GM19035 (cell line): Measurements from ENCODE around the gene CXCL6.

Experiments
- ATAC-seq: cut with Tn5 transposase; IDR thresholded peaks from one replicate; pipeline ENCODE4 v1.9.1; 2021; ENCODE audit not compliant: unreplicated experiment

Gene CXCL6

GRCh38 chr4:73841243-73841925 is 4.9 kb downstream of the CXCL6 start:
- no peak for ATAC-seq

DNA sequence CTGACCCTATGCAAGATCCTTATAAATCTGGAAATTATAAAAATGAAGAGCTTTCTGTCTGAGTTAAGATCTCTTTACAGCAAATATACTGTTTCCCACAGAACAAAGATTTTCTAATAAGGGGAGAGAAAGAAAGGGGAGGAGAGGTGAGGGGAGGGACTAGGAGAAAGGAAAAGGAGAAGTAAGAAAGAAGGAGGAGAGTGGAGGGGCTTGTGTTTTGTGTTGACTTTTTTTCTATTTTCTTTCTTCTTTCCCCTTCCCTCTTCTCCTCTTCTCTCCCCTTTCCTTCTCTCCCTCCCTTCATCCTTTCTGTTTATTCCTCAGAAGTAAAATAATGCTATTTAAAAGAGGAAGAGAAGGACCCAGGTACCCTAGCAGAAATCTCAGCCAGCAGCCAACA is 6.2 kb downstream of the CXCL6 start:
- ATAC-seq = no peak

DNA sequence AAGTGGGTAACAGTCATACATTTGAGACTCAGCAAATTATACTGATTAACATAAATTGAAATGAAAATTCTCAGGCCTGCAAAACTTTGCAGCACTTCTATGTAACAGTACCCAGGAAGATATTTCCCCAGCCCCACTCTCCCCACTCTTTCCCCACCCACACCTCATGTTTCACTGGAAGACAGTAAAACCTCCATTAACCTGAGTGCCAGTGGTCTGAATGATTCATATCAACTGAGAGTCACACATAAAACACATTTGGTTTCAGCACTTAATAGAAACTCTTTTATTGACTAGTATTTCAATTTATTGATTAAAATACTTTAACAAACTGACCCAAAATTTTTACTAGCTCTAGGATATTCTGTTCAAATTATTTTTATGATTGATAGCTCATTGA is 6.9 kb downstream of the CXCL6 start:
- no peak for ATAC-seq

DNA sequence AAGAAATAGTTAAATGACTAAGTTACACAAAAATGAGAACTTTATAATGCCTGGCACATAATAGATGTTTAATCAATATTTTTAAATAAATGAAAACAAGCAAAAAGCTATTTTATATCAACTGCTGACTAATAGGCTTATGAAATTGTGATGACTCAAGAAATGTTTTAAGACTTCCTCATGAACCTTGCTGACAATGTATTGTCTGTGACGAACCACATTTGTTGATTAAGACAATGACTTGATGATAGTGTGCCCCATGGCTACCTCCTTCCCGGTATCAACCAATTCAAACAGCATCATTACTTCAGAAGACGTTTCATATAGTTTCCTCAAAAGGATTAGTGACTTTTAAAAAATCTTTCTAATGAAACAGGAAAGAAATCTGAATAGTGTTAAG is 7.9 kb downstream of the CXCL6 start:
- no peak for ATAC-seq

- no peak for ATAC-seq
These were observed 8.3 kb downstream of the CXCL6 start for GRCh38 chr4:73844806-73845205.

DNA sequence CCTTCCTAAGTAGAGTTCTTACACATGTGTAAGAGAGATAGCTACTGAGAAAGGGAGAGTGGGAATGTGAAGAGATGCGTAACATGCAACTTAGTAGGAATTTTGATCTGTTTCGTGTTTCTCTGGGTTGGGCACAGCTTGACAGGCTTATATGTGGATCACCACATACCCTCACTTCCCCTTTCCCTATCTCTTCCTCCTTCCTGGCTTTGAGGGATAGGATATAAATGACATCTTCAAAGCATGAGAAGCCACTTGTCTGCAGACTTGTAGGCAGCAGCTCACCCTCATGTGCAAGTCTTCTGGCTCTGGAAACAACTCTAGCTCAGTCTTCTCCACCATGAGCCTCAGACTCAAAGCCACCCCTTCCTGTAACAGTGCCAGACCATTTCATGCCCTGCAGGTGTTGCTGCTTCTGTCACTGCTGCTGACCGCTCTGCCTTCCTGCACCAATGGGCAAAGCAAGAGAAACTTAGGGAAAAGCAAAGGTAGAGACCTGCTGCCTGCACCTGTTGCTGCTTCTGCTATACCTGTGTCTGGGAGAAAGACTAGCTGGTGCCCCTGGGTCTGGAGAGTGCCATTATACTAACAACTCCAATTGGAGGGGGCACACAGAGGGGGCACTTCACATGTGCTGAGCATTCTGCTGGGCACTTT is 11.2 kb downstream of the CXCL6 start:
- ATAC-seq = no peak

GRCh38 chr4:73848183-73848777 is 11.8 kb downstream of the CXCL6 start:
- ATAC-seq = no peak

GRCh38 chr4:73850261-73850970 is 13.9 kb downstream of the CXCL6 start:
- ATAC-seq = no peak

- ATAC-seq = no peak
These were observed 14.8 kb downstream of the CXCL6 start for GRCh38 chr4:73851293-73851692.

DNA sequence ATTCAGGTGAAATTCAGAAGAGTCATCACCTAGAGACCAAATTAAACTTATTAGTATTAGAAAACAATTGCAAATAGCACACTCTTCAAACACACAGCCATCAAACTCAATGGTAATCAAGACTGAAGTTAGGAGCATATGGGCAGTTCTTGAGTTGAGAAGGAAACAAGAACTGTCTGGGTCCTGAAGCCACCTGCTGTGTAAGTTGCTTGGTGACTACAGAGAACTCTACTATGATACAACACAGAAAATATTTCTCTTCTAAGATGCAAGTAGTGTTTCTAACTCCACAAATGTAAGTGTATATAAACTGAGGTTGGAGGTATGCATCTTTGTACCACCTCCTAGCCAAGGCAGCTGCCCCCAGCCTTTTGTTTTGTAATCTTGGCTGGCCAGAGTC is 16.3 kb downstream of the CXCL6 start:
- no peak for ATAC-seq

GRCh38 chr4:73853246-73853704 is 16.8 kb downstream of the CXCL6 start, which contains the start of gene PF4V1:
TSS of gene PF4V1 (plus strand) at chr4:73853296. CDS start at chr4:73853363, 67 bp downstream.
- no peak for ATAC-seq

DNA sequence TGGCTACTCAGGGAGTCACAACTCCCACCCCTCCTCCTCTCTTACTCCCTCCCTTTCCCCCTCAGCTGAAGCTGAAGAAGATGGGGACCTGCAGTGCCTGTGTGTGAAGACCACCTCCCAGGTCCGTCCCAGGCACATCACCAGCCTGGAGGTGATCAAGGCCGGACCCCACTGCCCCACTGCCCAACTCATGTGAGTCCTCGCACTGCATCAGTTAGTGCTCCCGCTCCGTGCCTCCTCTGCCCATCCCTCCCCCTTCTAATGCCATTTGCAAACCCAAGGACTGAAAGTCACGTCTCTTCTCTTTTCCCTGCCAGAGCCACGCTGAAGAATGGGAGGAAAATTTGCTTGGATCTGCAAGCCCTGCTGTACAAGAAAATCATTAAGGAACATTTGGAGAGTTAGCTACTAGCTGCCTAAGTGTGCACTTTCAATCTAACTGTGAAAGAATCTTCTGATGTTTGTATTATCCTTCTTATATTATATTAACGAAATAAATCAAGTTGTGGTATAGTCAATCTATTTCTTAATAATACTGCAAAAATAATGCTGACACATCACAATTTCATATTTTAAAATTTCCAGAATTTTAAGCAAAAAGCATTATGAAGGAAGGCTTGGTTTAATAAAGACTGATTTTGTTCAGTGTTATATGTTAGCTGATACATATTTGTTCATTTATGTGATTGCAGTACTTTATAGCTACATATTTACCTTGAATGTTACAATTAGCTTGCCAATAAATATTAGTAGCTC is 17.4 kb downstream of the CXCL6 start:
- ATAC-seq = no peak

- no peak for ATAC-seq
These were observed 18.9 kb downstream of the CXCL6 start for GRCh38 chr4:73855406-73855805.

DNA sequence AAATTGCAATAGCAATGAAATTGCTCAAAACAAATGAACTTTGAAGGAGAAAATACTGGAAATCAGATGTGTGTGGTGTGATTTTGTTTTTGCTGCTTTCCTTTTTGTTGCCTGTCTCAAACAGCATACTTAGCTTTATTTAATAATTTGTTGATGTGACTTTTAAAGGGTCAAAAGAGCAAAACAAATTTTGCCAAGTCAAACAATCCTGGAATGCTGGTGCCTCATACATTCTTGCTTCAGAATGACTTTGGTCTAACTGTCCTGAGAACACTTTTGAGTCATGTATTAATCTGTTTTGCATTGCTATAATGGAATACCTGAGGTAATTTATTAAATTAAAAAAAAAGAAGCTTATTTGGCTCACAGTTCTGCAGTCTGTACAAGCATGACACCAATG is 20.0 kb downstream of the CXCL6 start:
- ATAC-seq = no peak

- ATAC-seq = no peak
These were observed 23.2 kb downstream of the CXCL6 start for GRCh38 chr4:73859614-73860088.

DNA sequence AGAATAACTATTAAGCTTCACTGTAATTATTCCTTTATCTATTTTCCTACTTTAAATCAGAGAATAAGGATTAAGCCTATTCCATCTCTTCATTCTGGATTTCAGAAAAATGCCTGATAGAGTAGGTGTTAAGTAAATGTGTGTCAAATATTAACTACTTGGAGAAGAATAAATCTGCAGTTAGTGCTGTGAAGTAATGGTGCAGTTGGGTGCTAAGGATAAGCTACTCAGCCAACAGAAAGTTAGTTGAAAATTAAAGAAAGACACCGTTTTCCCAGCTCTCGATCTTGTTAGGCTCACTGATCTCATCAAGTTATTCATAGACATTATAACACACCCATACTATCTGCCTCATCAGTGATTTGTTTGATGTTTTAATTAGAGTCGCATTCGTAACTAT is 23.7 kb downstream of the CXCL6 start:
- ATAC-seq = no peak

GRCh38 chr4:73860917-73861316 is 24.4 kb downstream of the CXCL6 start:
- no peak for ATAC-seq

- no peak for ATAC-seq
These were observed 25.8 kb downstream of the CXCL6 start for GRCh38 chr4:73862322-73862721.

DNA sequence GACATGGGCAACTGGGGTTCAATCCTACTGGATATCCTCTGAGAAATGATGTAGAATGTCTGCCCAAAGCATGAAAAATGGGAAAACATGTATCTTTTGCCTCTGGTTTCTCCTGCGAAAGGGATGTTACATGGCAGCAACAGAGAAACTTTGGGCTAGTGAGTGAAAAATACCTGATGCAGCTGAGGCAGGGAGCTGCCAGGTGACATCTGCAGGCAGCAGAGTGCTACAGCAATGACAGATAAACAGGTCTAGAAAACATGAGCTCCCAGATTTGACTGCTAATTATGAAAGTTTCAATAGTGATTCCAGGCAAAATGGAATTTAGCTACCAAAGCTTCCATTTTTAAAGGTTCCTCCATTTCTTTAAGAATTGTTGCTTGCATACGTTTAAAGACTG is 27.9 kb downstream of the CXCL6 start:
- no peak for ATAC-seq

DNA sequence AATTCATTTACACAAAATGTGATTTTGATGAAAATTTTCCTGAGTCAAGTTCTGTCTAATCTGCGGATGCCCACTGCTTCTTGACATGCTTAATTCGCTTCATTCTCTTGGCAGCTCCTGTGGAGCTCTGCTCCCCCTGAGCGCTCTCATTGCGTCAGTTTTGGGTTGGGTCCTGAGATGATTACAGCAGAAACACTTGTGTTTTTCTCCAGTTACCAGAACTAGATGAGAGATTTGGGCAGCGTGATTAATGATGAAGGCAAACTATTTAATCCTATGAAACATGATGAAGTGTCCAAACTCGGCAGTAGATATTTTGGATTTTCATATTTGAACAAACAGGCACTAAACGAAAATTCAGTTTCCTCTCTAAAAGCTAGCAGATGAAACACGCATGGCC is 28.5 kb downstream of the CXCL6 start:
- ATAC-seq = no peak
